H1 (cell line): ENCODE measurements around the gene PEX12.

Experiments
- ATF2 ChIP-seq: IDR thresholded peaks from 2 replicates; pipeline ENCODE4 v1.6.1; 2012; ENCODE audit warnings: low read length, inconsistent platforms
- BRCA1 ChIP-seq: IDR thresholded peaks from 2 replicates; pipeline ENCODE4 v1.6.1; 2012; ENCODE audit warnings: low read depth, low read length, improper control_type of control experiment
- CHD1 ChIP-seq: IDR thresholded peaks from 2 replicates; pipeline ENCODE4 v1.6.1; 2012; ENCODE audit warnings: low read depth, low read length, improper control_type of control experiment
- CTCF ChIP-seq, 3 experiments: IDR thresholded peaks; 1 replicate in 2 of 3; 2 replicates in 1 of 3; pipeline versions ENCODE4 v1.5.1 to v1.6.1; 2011; ENCODE audit warnings: low read length in 3 of 3, mild to moderate bottlenecking in 3 of 3, inconsistent platforms in 2 of 3, low read depth in 1 of 3, moderate library complexity in 1 of 3; ENCODE audit not compliant: insufficient read depth in 1 of 3; ENCODE audit errors: control extremely low read depth in 1 of 3
- FOSL1 ChIP-seq: IDR thresholded peaks from 2 replicates; pipeline ENCODE4 v1.6.1; 2011; ENCODE audit warnings: mild to moderate bottlenecking, low read depth, low read length, moderate library complexity; ENCODE audit not compliant: insufficient read depth
- JUN ChIP-seq: IDR thresholded peaks from 2 replicates; pipeline ENCODE4 v1.6.1; 2011; ENCODE audit warnings: low read depth, mild to moderate bottlenecking, improper control_type of control experiment, low read length
- MAX ChIP-seq: IDR thresholded peaks from 2 replicates; pipeline ENCODE4 v1.6.1; 2012; ENCODE audit warnings: inconsistent platforms
- POLR2A ChIP-seq, 2 experiments: IDR thresholded peaks; 1 replicate in 1 of 2; 2 replicates in 1 of 2; pipeline ENCODE4 v1.6.1; 2011; ENCODE audit warnings: low read depth in 2 of 2, low read length in 2 of 2, mild to moderate bottlenecking in 2 of 2; ENCODE audit errors: control extremely low read depth in 1 of 2
- SP2 ChIP-seq: IDR thresholded peaks from 2 replicates; pipeline ENCODE4 v1.6.1; 2012; ENCODE audit warnings: mild to moderate bottlenecking, low read length, inconsistent platforms
- TCF12 ChIP-seq: IDR thresholded peaks from 2 replicates; pipeline ENCODE4 v1.6.1; 2011; ENCODE audit warnings: low read depth, mild to moderate bottlenecking, low read length

GRCh38 chr17:35618628-35619027 is 40.3 kb upstream of the PEX12 start:
- TF ChIP-seq MAX (no peak), CTCF (IDR thresholded peaks at IDR 0.05; ENCODE audit: control extremely low read depth in 1 of 3, insufficient read depth in 1 of 3, low read depth in 1 of 3, low read length in 3 of 3) (no peak), POLR2A (IDR thresholded peaks at IDR 0.05; ENCODE audit: control extremely low read depth in 1 of 2, low read depth in 2 of 2, low read length in 2 of 2) (no peak), JUN (no peak), FOSL1 (no peak), CHD1 (no peak), BRCA1 (no peak), ATF2 (no peak), SP2 (no peak), TCF12 (no peak)
